Heart left ventricle (tissue), 13 donors: ENCODE data around the gene MYL3.

Experiments
- CTCF ChIP-seq, 12 donors: fragments of 200-600 bp; sonication (generic) in 4 of 12; IDR thresholded peaks; one replicate each; pipeline versions ENCODE4 v1.5.0 to v1.8.0; 2018 to 2022; ENCODE audit warnings: antibody characterized with exemption in 12 of 12, mild to moderate bottlenecking in 5 of 12
- POLR2A ChIP-seq, 2 donors: fragments of 450-650 bp; IDR thresholded peaks; one replicate each; pipeline ENCODE4 v1.6.1; 2017; ENCODE audit warnings: antibody characterized with exemption in 2 of 2, mild to moderate bottlenecking in 2 of 2, moderate library complexity in 2 of 2
- donor health status: ischemic (EF 13 %, LVEDD 7.1; RV severe dilation, severe dysfunction).
- donor health status: DM: no; HTN: yes; CAD: no.
- donor health status: DM: no; HTN: no; CAD: no.
- donor health status: ischemic (EF 25% LVEDD 6.9; RV normal size, moderate dysfunction).
- donor health status: ischemic (EF 25% LVEDD 5.7; RV mildly dilated, moderate dysfunction).
- donor health status: ischemic (EF 35%, LVEDD 5.7; RV mildly dilated, moderate dysfunction).
- donor health status: nonischemic (EF 11% LVEDD 7.7; RV severe dilation, severe dysfunction).
- donor health status: DM: yes; HTN: yes; CAD: no.
- donor health status: PGD.
- donor health status: ischemic (EF 29% LVEDD 5.4; RV normal size, mild dysfunction).
- donor health status: nonischemic (EF 23%, LVEDD 6.1; RV moderate dilation, normal function).

DNA sequence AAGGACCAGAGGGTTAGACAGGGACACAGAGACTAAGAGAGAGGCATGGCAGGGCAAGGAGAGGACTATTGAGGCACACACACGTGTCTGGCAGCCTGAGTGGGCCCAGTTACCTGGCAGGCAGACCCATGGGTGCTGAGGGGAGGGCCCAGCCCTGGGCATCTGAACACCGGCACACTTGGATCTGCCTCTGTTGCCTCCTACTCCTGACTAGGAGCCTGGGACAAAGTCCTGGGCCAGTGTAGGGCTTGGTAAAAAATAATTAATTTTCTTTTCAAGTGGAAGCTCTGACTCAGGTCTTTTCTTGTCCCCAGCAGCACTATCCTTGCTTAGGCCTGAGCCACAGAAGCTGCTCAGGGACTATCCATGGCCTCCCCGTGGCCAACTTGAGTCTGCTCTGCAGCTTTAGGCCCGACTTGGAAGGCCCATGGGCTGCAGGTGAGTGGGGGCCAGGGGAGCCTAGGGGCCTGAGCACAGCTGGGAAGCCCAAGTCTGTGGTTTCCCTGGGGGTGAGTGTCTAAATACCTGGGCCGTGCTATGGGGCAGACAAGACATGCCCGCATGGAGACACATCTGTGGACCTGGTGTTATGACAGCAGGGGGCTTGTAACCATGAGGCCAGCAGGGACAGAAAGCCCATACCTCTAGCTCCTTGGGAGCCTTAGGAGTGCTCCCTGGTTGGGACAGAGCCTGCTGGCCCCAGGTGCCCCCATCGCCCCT lies 14.3 kb upstream of the MYL3 start, which contains the start of gene PTH1R:
- TF ChIP-seq CTCF (IDR thresholded peaks at IDR 0.05) (no peak), POLR2A (IDR thresholded peaks at IDR 0.05) (no peak)
